Neuronal stem cell (in vitro differentiated cells): ENCODE data around the gene TMEM108.

Experiments
- DNase-seq: peaks from one replicate; pipeline ENCODE4 v3.0.0-alpha.2; 2013; ENCODE audit warnings: low spot score
- H2AFZ ChIP-seq: one replicate; pipeline ENCODE4 v1.6.1; 2013; ENCODE audit warnings: mild to moderate bottlenecking, low read length, inconsistent platforms
- H2AK5ac ChIP-seq: 2 replicates; pipeline ENCODE4 v1.6.1; 2013; ENCODE audit warnings: low read depth, mild to moderate bottlenecking, inconsistent platforms, low read length, moderate library complexity, mixed read lengths
- H2BK120ac ChIP-seq: 2 replicates; pipeline ENCODE4 v1.6.1; 2013; ENCODE audit warnings: low read depth, mild to moderate bottlenecking, inconsistent platforms, low read length, moderate library complexity, mixed read lengths
- H2BK12ac ChIP-seq: one replicate; pipeline ENCODE4 v1.6.1; 2013; ENCODE audit warnings: low read length, inconsistent platforms
- H2BK15ac ChIP-seq: 2 replicates; pipeline ENCODE4 v1.6.1; 2013; ENCODE audit warnings: mild to moderate bottlenecking, low read length, inconsistent platforms, mixed read lengths
- H2BK5ac ChIP-seq: one replicate; pipeline ENCODE4 v1.6.1; 2013; ENCODE audit warnings: inconsistent platforms, mild to moderate bottlenecking, low read length, moderate library complexity
- H3K14ac ChIP-seq: one replicate; pipeline ENCODE4 v1.6.1; 2013; ENCODE audit warnings: low read length, inconsistent platforms
- H3K18ac ChIP-seq: 2 replicates; pipeline ENCODE4 v1.6.1; 2013; ENCODE audit warnings: low read length, inconsistent platforms
- H3K23ac ChIP-seq: 2 replicates; pipeline ENCODE4 v1.6.1; 2013; ENCODE audit warnings: low read depth, mild to moderate bottlenecking, mixed read lengths, low read length, inconsistent platforms; ENCODE audit not compliant: poor library complexity
- H3K27ac ChIP-seq: replicated peaks from 3 replicates; pipeline ENCODE4 v1.5.1; 2013; ENCODE audit warnings: low read length, inconsistent platforms
- H3K27me3 ChIP-seq, 3 experiments: 2 replicates each; pipeline ENCODE4 v1.6.1; 2013; ENCODE audit warnings: low read length in 3 of 3, mild to moderate bottlenecking in 2 of 3, inconsistent platforms in 1 of 3, low read depth in 1 of 3, mixed read lengths in 1 of 3, moderate library complexity in 1 of 3; ENCODE audit not compliant: control insufficient read depth in 3 of 3, insufficient read depth in 3 of 3
- H3K36me3 ChIP-seq, 2 donors: replicated peaks in 1 of 2; 2 replicates each; pipeline ENCODE4 v1.6.1; 2013; ENCODE audit warnings: low read length in 2 of 2; ENCODE audit not compliant: control insufficient read depth in 2 of 2, insufficient read depth in 2 of 2
- H3K4ac ChIP-seq: 2 replicates; pipeline ENCODE4 v1.6.1; 2013; ENCODE audit warnings: inconsistent platforms, mild to moderate bottlenecking, low read length, moderate library complexity
- H3K4me1 ChIP-seq, 2 donors: 1 replicate in 1 of 2; 2 replicates in 1 of 2; pipeline ENCODE4 v1.6.1; 2013; ENCODE audit warnings: low read length in 2 of 2, low read depth in 1 of 2; ENCODE audit not compliant: control insufficient read depth in 2 of 2, insufficient read depth in 1 of 2
- H3K4me2 ChIP-seq: one replicate; pipeline ENCODE4 v1.6.1; 2013; ENCODE audit warnings: mild to moderate bottlenecking, low read length, inconsistent platforms; ENCODE audit not compliant: insufficient read depth, poor library complexity, severe bottlenecking
- H3K4me3 ChIP-seq, 2 donors: 2 replicates each; pipeline ENCODE4 v1.5.1; 2013; ENCODE audit warnings: low read length in 2 of 2, mild to moderate bottlenecking in 2 of 2, inconsistent platforms in 1 of 2, moderate library complexity in 1 of 2
- H3K79me1 ChIP-seq: one replicate; pipeline ENCODE4 v1.6.1; 2013; ENCODE audit warnings: low read depth, mild to moderate bottlenecking, inconsistent platforms, low read length, moderate library complexity
- H3K9ac ChIP-seq: one replicate; pipeline ENCODE4 v1.6.1; 2013; ENCODE audit warnings: mild to moderate bottlenecking, low read depth, low read length, inconsistent platforms; ENCODE audit not compliant: poor library complexity
- H3K9me3 ChIP-seq, 2 donors: replicated peaks in 1 of 2; 2 replicates each; pipeline versions ENCODE3 to v1.6.1; 2013; ENCODE audit warnings: low read length in 2 of 2, mild to moderate bottlenecking in 2 of 2, inconsistent platforms in 1 of 2, low read depth in 1 of 2, mixed read lengths in 1 of 2, moderate library complexity in 1 of 2; ENCODE audit not compliant: control insufficient read depth in 2 of 2, insufficient read depth in 1 of 2
- H4K8ac ChIP-seq: one replicate; pipeline ENCODE4 v1.6.1; 2013; ENCODE audit warnings: low read depth, mild to moderate bottlenecking, inconsistent platforms, low read length, moderate library complexity
- H4K91ac ChIP-seq: one replicate; pipeline ENCODE4 v1.6.1; 2013; ENCODE audit warnings: low read length, low read depth, mild to moderate bottlenecking, inconsistent platforms; ENCODE audit not compliant: poor library complexity
- WGBS, 2 donors: extraction: QIAGEN DNeasy Blood & Tissue Kit; methylation state at CpG; one replicate each; pipeline ENCODE4 v1.1.7; 2013; ENCODE audit warnings: missing lambda C conversion rate in 2 of 2, mixed read lengths in 1 of 2; ENCODE audit not compliant: insufficient read length in 2 of 2, insufficient replicate concordance in 1 of 2; ENCODE audit errors: extremely low coverage in 2 of 2; 5-methylcytosine and 5-hydroxymethylcytosine counted together

The TMEM108 gene

DNA sequence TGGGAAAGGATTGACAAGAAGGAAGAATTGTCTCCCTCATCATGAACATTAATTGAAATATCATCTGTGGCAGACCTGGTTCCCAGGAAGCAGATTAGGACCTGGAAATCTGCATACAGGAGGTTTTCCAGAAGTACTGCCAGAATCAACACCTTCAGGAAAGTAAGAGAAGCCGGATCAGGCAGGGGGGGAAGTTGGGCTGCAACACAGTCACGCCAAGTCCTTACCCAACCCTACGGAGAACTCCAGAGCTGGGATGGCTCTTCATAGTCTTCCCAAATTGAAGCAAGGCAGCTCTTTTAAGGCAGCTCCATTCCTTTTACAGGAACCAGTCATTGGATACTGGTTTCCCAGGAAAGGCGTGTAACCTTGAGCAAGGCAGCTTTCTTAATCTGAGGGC lies 326.5 kb downstream of the TMEM108 start:
- H3K36me3 ChIP-seq: no peaks in the 10 kb centered on the region
- no peak overlapping the region for H3K9ac ChIP-seq
- no peak overlapping the region for H2AFZ ChIP-seq
- DNase-seq: no peak
- no peak overlapping the region for H2BK12ac ChIP-seq
- H3K23ac ChIP-seq: no peak overlapping the region
- H3K4me1 ChIP-seq: peaks cover 0 to 6% of the 10 kb centered on the region in 2 donors
- no peak overlapping the region for H4K8ac ChIP-seq
- H3K4ac ChIP-seq: no peak overlapping the region
- H2BK5ac ChIP-seq: no peak overlapping the region
- no peak overlapping the region for H2BK15ac ChIP-seq
- H3K18ac ChIP-seq: no peak overlapping the region
- no peak overlapping the region for H3K14ac ChIP-seq
- no peak overlapping the region for H3K4me2 ChIP-seq
- H3K27ac ChIP-seq: no peak overlapping the region
- H4K91ac ChIP-seq: no peak overlapping the region
- no peak overlapping the region for H3K4me3 ChIP-seq
- H2BK120ac ChIP-seq: no peak overlapping the region
- no peaks in the 10 kb centered on the region for H3K9me3 ChIP-seq
- H2AK5ac ChIP-seq: no peak overlapping the region
- H3K79me1 ChIP-seq: no peaks in the 10 kb centered on the region
- WGBS, 2 donors: no CpG with 5 or more reads among the region's 4 CpGs
- H3K27me3 ChIP-seq: no peaks in the 10 kb centered on the region

DNA sequence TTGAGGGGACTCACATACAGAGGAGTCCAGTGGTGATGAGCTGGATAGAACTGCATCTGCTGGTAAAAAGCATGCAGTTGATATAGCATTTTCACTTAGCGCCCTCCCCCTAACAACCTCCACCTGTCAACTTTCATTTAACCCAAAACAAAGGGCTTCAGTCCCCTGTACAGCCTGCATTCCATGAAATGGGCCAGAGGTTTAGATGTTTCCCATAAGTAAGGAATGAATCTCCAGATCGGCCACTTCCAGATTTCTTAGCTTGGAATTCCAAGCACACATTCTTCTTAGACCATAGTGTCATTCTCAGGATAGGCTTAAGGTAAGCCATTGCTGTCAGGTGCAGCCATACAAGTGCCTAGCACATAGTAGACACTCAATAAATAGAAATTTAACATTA lies 328.7 kb downstream of the TMEM108 start:
- H3K14ac ChIP-seq: no peak overlapping the region
- H3K23ac ChIP-seq: no peak overlapping the region
- H3K9ac ChIP-seq: no peak overlapping the region
- no peak overlapping the region for H4K8ac ChIP-seq
- no peak overlapping the region for H3K4me2 ChIP-seq
- H2BK120ac ChIP-seq: no peak overlapping the region
- DNase-seq: no peak
- H2BK15ac ChIP-seq: no peak overlapping the region
- H3K4ac ChIP-seq: no peak overlapping the region
- no CpG with 5 or more reads among the region's 2 CpGs for WGBS, 2 donors
- no peak overlapping the region for H3K18ac ChIP-seq
- H3K27ac ChIP-seq: no peak overlapping the region
- no peak overlapping the region for H2BK12ac ChIP-seq
- H2AFZ ChIP-seq: no peak overlapping the region
- no peak overlapping the region for H2BK5ac ChIP-seq
- H3K4me3 ChIP-seq: no peak overlapping the region
- H3K9me3 ChIP-seq: no peaks in the 10 kb centered on the region
- no peaks in the 10 kb centered on the region for H3K36me3 ChIP-seq
- H3K79me1 ChIP-seq: no peaks in the 10 kb centered on the region
- H3K27me3 ChIP-seq: no peaks in the 10 kb centered on the region
- no peak overlapping the region for H4K91ac ChIP-seq
- H3K4me1 ChIP-seq: peaks cover 0 to 6% of the 10 kb centered on the region in 2 donors
- H2AK5ac ChIP-seq: no peak overlapping the region

DNA sequence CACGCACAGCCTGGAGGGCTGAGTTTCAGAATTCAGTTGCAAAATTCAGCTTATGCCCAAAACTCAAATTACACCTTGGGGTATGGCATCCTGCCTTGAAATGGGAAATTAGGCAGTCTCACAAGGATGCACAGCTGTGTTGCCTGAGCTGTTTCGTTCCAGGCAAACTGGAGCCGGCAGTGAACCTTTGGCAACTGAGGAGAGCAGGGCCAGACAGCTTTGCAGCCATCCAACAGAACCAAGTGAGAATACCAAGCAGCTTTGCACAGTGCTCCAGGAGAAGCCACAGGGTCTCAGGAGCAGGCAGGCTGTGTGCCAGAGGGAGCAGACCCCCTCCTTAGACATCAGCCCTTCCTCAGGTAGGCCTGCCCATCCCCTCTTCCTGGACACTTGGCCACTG lies 329.2 kb downstream of the TMEM108 start:
- H3K18ac ChIP-seq: no peak overlapping the region

DNA sequence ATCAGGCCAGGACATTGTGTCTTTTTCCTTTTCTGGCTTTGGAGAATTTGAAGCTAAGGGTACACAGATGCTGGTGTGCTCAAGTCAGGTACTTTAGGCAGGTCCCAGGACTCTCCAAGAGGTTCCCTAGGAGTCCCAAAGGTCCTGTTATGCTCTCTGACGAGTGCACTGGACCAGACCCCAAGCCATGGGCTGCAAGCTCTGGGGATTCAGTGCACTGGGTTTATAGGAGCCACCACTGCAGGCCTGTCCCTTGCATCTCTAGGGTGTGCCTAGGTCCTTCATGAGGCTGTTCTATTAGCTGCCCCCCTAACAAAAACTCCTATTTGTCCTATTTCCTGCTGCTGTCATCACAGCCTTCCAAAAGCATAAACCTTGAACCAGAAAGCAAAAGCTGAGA lies 329.8 kb downstream of the TMEM108 start:
- Histone ChIP-seq H3K18ac (no peak overlapping the region), H3K4me3 (no peak overlapping the region), H3K4me2 (no peak overlapping the region), H2AK5ac (no peak overlapping the region), H4K91ac (no peak overlapping the region), H3K4ac (no peak overlapping the region), H3K14ac (no peak overlapping the region), H3K36me3 (no peaks in the 10 kb centered on the region), H2BK5ac (no peak overlapping the region), H2AFZ (no peak overlapping the region), H3K23ac (no peak overlapping the region), H3K9ac (no peak overlapping the region), H3K9me3 (no peaks in the 10 kb centered on the region), H4K8ac (no peak overlapping the region), H3K79me1 (no peaks in the 10 kb centered on the region), H2BK120ac (no peak overlapping the region), H3K4me1 (no peaks in the 10 kb centered on the region), H3K27ac (no peak overlapping the region), H3K27me3 (no peaks in the 10 kb centered on the region), H2BK12ac (no peak overlapping the region), H2BK15ac (no peak overlapping the region)
- WGBS, 2 donors: no CpG with 5 or more reads among the region's 1 CpG
- no peak for DNase-seq

More for the DNA sequence above, 329.2 kb downstream of the TMEM108 start:
- no CpG with 5 or more reads among the region's 3 CpGs for WGBS, 2 donors
- Histone ChIP-seq H4K8ac (no peak overlapping the region), H2AK5ac (no peak overlapping the region), H3K9ac (no peak overlapping the region), H3K23ac (no peak overlapping the region), H2BK120ac (no peak overlapping the region), H3K9me3 (no peaks in the 10 kb centered on the region), H3K79me1 (no peaks in the 10 kb centered on the region), H3K27me3 (no peaks in the 10 kb centered on the region), H3K4ac (no peak overlapping the region), H2BK15ac (no peak overlapping the region), H2BK12ac (no peak overlapping the region), H3K4me2 (no peak overlapping the region), H2AFZ (no peak overlapping the region), H3K36me3 (no peaks in the 10 kb centered on the region), H2BK5ac (no peak overlapping the region), H3K4me1 (peaks cover 0 to 4% of the 10 kb centered on the region in 2 donors), H3K4me3 (no peak overlapping the region), H3K27ac (no peak overlapping the region), H4K91ac (no peak overlapping the region), H3K14ac (no peak overlapping the region)
- DNase-seq: no peak
